Measurements from ENCODE around the gene CXCR4. TPM values are rescaled to one million over a fixed set of nuclear protein-coding genes. Genes with fewer than 3 reads are reported as not detected.

The CXCR4 gene
- total RNA-seq, 2 experiments from 2014 or later = 288 to 293 TPM

DNA sequence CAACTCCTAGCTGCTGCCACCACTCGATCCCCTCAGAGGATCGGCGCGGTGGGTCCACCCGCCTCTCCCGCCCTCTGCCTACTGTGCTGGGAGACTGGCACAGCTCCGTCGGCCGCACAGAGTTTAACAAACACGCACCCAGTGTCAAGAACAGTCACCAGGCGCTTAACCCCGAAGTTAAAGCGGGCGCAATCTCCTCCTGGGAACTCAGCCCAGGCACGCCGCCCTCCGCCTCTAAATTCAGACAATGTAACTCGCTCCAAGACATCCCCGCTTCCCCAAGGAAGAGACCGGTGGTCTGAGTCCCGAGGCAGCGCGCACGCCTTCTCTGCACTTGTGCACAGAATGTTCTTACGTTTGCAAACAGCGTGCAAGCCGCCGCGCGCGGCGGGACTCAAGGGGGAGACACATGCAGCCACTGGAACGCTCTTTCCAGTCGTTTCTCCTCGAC is 533 bp downstream of the CXCR4 start:
- POLR2A ChIA-PET = interaction anchor here (0.6 to 1.7 kb wide), 16 partner anchors 9 to 265 kb away, joined by 3 to 34 read pairs (median 6); partner anchors contain the start of gene DARS1
- DNase-seq = no peak
- H3K27ac Mint-ChIP-seq = peak overlapping the region; percentile 99
- H3K4me1 Mint-ChIP-seq = peaks cover 46% of the 10 kb centered on the region
- ATAC-seq (ENCODE audit: low read depth) = peak; percentile 3
- no peaks in the 10 kb centered on the region for H3K9me3 Mint-ChIP-seq
- peaks cover 44% of the 10 kb centered on the region for H3K36me3 Mint-ChIP-seq
- no peaks in the 10 kb centered on the region for H3K27me3 Mint-ChIP-seq
- peak overlapping the region; percentile 98 for H3K4me3 Mint-ChIP-seq

DNA sequence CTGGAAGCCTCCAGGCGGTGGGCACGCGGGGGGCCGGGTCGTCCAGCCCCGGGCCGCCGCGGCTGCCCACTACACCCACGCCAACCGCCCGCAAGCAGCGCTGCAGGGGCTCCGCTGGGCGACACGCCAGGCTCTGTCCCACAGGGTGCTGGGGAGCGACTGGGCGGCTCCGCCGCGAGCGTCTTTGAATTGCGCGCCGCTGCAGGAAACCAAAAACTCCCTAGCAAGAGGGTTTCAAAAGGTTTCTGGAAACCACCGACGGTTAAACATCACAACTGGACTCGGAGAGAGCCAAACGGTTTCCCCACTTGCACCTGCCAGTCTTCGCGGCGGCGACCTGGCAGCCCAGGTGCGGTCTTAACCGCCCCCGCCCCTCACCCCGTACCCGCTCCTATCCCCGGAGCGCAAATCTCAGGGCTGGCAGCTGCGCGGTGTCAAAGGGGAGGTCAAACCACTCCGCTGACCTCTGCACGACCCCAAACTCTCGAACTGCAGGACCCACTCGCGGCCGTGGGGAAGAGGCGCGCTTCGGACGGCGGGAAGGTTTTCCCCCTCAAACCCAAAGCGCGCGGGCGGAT is 1.0 kb downstream of the CXCR4 start:
- Mint-ChIP-seq H3K27me3 (no peaks in the 10 kb centered on the region), H3K4me3 (peak overlapping the region; percentile 98), H3K36me3 (peaks cover 46% of the 10 kb centered on the region), H3K4me1 (peaks cover 45% of the 10 kb centered on the region), H3K9me3 (no peaks in the 10 kb centered on the region), H3K27ac (peak overlapping the region; percentile 99)
- ATAC-seq (ENCODE audit: low read depth) (peak; percentile 35), DNase-seq (peak; percentile 74)
- POLR2A ChIA-PET = interaction anchor here (0.6 to 1.7 kb wide), 16 partner anchors 9 to 265 kb away, joined by 3 to 34 read pairs (median 6); partner anchors contain the start of gene DARS1

DNA sequence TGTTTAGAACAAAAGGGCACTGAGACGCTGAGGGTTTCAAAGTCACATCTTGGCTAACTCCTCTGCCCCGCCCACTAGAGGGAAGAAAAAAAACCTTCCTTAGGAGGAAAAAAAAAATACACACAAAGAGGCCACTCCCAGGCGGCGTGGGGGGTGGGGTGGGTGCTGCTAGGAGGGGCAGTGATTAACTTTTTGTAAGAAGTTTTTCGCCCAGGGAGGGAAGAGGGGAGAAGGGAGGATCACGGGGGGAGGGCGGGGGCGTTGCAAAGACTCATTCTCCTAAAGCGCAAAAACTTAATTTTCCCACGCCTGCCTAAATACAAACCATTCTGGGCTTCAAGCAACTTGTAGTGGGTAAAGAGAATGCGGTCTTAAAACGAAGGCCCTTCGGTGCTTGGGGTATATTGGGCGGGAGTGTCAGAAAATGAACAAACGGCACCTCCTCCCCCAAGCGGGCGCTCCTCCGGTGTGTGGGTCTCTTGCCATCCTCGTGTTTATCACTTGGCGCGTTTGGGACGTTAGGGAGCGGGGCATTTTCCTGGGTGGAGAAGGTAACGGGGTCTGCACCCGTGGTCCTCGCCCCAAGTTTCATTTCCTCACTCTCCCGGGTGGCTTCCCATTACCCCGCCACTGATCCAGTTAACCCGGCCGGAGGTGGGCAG is 1.7 kb downstream of the CXCR4 start:
- Mint-ChIP-seq H3K27ac (peak overlapping the region; percentile 68), H3K9me3 (no peaks in the 10 kb centered on the region), H3K36me3 (peaks cover 46% of the 10 kb centered on the region), H3K4me3 (peak overlapping the region; percentile 98), H3K27me3 (no peaks in the 10 kb centered on the region), H3K4me1 (peaks cover 44% of the 10 kb centered on the region)
- POLR2A ChIA-PET = interaction anchor here (1.2 to 1.7 kb wide), 11 partner anchors 14 to 266 kb away, joined by 4 to 34 read pairs (median 11); partner anchors contain the start of gene DARS1
- ATAC-seq (ENCODE audit: low read depth) = peak; percentile 19
- DNase-seq = peak; percentile 81

DNA sequence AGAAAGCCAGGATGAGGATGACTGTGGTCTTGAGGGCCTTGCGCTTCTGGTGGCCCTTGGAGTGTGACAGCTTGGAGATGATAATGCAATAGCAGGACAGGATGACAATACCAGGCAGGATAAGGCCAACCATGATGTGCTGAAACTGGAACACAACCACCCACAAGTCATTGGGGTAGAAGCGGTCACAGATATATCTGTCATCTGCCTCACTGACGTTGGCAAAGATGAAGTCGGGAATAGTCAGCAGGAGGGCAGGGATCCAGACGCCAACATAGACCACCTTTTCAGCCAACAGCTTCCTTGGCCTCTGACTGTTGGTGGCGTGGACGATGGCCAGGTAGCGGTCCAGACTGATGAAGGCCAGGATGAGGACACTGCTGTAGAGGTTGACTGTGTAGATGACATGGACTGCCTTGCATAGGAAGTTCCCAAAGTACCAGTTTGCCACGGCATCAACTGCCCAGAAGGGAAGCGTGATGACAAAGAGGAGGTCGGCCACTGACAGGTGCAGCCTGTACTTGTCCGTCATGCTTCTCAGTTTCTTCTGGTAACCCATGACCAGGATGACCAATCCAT is 2.7 kb downstream of the CXCR4 start:
- peaks cover 35% of the 10 kb centered on the region for H3K4me1 Mint-ChIP-seq
- H3K27ac Mint-ChIP-seq = peak overlapping the region; percentile 74
- H3K4me3 Mint-ChIP-seq = peak overlapping the region; percentile 98
- H3K27me3 Mint-ChIP-seq = no peaks in the 10 kb centered on the region
- peaks cover 46% of the 10 kb centered on the region for H3K36me3 Mint-ChIP-seq
- DNase-seq (no peak), ATAC-seq (ENCODE audit: low read depth) (no peak)
- POLR2A ChIA-PET = interaction anchor here (0.5 to 1.9 kb wide), 8 partner anchors 15 to 266 kb away, joined by 3 to 7 read pairs (median 3); no protein-coding TSS in a partner anchor
- H3K9me3 Mint-ChIP-seq = no peaks in the 10 kb centered on the region

DNA sequence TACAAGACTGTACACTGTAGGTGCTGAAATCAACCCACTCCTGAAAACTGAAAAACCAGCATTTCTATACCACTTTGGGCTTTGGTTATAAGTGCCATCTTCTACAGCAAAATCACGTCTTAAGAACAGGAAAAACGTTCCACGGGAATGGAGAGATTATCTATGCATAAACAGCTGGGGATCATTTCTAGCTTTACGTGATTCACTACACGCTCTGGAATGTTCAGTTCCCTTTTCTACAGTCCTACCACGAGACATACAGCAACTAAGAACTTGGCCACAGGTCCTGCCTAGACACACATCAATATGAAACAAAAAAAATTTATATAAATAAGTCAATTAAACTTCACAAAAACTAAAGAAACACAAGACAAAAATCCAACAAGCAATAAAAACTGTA is 3.6 kb downstream of the CXCR4 start:
- Mint-ChIP-seq H3K4me3 (peak overlapping the region; percentile 78), H3K9me3 (no peaks in the 10 kb centered on the region), H3K4me1 (peaks cover 31% of the 10 kb centered on the region), H3K27me3 (no peaks in the 10 kb centered on the region), H3K36me3 (peaks cover 48% of the 10 kb centered on the region), H3K27ac (peak overlapping the region; percentile 42)
- no peak for ATAC-seq (ENCODE audit: low read depth)
- DNase-seq = no peak
- POLR2A ChIA-PET = interaction anchor here (0.7 to 1.9 kb wide), 4 partner anchors 15 to 62 kb away, joined by 3 to 5 read pairs (median 4); no protein-coding TSS in a partner anchor

DNA sequence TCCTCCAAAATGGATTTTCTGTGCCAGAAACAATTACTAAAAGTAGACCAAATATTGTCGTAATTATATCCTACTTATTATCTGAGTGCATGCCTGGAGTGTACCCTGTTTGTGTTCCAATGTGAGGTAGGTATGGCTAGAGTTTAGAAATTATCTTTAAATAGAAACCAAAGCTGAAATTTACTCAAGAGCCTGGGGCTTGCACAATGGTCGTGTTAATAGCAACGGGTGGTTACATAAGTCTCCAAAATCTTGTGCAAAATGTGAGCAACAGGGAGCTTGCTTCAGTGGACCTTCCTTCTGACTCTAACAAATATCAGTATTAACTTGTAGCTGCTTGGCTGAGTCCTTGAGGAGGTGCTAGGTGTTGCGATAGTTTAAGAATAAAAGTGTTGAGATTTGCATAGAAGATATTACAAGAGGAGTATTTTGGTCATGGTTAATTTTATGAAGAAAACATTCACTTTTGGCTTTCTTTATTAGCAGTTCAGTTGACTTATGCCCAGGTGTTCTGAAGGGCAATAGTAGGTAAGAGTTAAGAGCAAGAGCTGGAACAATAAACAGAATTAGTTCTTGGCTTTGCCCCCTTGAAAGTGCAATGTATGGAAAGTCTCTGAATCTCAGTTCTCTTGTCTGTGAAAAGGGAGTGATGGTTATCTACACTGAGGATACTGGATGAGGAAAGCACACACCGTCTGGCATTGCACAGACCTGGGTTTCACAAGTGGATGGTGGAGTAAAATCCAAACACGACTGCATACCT is 4.6 kb downstream of the CXCR4 start:
- ATAC-seq (ENCODE audit: low read depth) (no peak), DNase-seq (no peak)
- Mint-ChIP-seq H3K36me3 (peaks cover 49% of the 10 kb centered on the region), H3K4me3 (peak overlapping the region; percentile 78), H3K27me3 (no peaks in the 10 kb centered on the region), H3K9me3 (no peaks in the 10 kb centered on the region), H3K27ac (no peak overlapping the region), H3K4me1 (peaks cover 37% of the 10 kb centered on the region)
- POLR2A ChIA-PET = interaction anchor here (1.6 to 2.0 kb wide), 2 partner anchors 61 to 63 kb away, joined by 4 to 7 read pairs; no protein-coding TSS in a partner anchor

DNA sequence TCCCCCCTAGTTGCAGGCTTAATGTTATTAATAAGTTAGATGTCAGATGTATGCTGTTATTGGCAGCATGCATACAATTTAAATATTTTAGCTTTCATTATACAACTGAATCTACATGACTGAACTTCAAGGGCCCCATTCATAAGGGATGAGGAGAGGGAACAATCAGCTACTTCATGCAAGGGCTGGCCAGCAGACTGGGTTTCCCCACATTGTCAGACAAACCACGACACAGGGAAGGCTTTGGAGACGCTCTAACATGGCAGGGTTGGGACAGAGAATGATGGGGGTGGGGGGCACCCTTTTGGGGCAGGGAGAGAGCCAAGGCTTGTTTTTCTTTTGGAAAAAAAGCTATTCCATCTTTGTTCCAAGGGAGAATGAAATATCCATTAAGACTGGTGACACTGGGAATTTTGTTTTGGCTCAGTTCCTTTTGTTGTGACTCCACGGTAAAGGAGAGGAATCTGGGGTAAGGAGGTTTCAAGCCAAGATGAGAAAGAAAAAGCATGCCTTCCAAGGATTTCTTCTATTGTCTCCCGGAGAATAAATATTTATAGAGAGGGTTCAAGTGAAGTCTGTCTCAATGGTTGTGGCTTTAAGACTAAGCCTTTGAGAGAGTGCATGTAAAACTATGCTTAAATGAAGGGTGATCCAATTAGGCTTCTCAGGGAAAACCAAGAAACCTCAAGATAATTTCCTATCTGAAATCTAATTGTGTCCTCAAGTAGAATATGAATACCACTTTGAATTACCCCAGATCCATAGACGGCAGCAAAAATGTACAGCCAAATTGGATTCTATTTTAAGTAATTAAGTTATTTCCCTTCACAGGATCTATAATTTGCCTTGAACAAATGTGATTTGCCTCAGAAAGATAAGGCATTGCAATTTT is 5.4 kb downstream of the CXCR4 start:
- H3K27me3 Mint-ChIP-seq = no peaks in the 10 kb centered on the region
- no peaks in the 10 kb centered on the region for H3K9me3 Mint-ChIP-seq
- ATAC-seq (ENCODE audit: low read depth) (no peak), DNase-seq (no peak)
- POLR2A ChIA-PET = interaction anchor here (1.0 to 2.0 kb wide), 3 partner anchors 60 to 127 kb away, joined by 3 to 7 read pairs (median 4); partner anchors contain the start of gene DARS1
- H3K36me3 Mint-ChIP-seq = peaks cover 46% of the 10 kb centered on the region
- H3K4me3 Mint-ChIP-seq = peak overlapping the region; percentile 78
- peaks cover 38% of the 10 kb centered on the region for H3K4me1 Mint-ChIP-seq
- no peak overlapping the region for H3K27ac Mint-ChIP-seq

DNA sequence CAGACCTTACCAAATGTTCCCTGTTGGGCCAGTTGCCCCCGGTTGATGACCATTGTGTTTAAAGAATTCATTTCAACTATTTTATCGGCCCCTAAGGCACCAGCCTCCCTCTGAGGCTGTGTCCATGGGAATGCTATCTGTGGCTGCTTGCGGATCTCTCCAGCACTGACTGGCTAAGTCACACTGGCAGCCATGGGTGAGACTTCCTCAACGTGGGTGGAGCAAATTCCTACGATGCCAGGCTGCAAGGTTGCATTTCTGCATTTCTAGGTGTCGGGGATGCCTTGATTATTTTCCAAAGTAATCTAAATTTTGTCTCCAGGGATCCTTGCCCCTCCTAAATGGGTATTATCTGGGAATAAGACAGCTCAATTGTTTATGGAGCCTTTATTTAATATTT is 6.2 kb downstream of the CXCR4 start:
- Mint-ChIP-seq H3K36me3 (peaks cover 40% of the 10 kb centered on the region), H3K4me1 (peaks cover 38% of the 10 kb centered on the region), H3K27me3 (no peaks in the 10 kb centered on the region), H3K4me3 (no peak overlapping the region), H3K9me3 (no peaks in the 10 kb centered on the region), H3K27ac (no peak overlapping the region)
- POLR2A ChIA-PET = interaction anchor here (1.0 to 1.6 kb wide), 2 partner anchors 61 to 126 kb away, joined by 3 to 4 read pairs; partner anchors contain the start of gene DARS1
- ATAC-seq (ENCODE audit: low read depth) (no peak), DNase-seq (no peak)

DNA sequence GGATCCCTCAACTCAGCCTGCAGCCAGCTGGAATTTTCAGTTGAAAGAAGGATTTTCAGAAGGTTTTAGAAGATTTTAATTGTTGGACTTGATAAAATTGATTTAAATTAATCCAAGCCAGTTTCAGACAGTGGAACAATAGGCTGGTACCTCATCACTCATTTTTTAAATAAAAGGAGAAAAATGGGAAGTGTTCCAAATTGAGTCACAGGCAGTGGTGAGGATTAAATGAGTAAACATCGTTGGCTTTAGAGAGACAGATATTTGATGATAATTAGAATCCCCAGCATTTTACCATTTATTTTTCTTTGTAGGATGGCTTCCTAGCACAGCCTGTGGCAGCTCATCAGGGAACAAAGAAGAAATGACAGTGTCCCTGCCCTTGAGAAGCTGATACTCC is 7.4 kb downstream of the CXCR4 start:
- peaks cover 37% of the 10 kb centered on the region for H3K4me1 Mint-ChIP-seq
- no peak overlapping the region for H3K27ac Mint-ChIP-seq
- no peaks in the 10 kb centered on the region for H3K27me3 Mint-ChIP-seq
- no peaks in the 10 kb centered on the region for H3K9me3 Mint-ChIP-seq
- POLR2A ChIA-PET = no interaction called here
- peaks cover 34% of the 10 kb centered on the region for H3K36me3 Mint-ChIP-seq
- ATAC-seq (ENCODE audit: low read depth) (no peak), DNase-seq (no peak)
- no peak overlapping the region for H3K4me3 Mint-ChIP-seq

DNA sequence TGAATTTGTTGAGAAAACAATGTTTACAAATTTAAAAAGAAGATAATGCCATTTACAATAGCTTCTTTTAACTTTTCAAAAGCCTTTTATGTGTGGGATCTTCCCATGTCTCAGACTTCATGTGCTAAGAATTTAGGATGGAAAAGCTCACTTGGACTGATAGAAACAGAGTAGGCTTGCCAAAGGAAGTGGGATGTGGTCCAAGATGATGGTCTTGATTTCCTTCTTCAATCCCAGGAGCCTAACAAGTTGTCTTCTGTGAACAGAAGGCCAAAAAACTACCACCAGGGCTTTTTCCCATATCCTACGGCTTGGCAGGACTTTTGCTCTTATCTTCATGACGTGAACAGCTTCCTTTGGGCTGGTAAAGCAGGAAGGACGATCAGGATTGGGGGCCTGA is 9.5 kb downstream of the CXCR4 start:
- no peak overlapping the region for H3K4me3 Mint-ChIP-seq
- no peak overlapping the region for H3K27ac Mint-ChIP-seq
- no peak for DNase-seq
- ATAC-seq (ENCODE audit: low read depth) = no peak
- no peaks in the 10 kb centered on the region for H3K27me3 Mint-ChIP-seq
- peaks cover 21% of the 10 kb centered on the region for H3K4me1 Mint-ChIP-seq
- POLR2A ChIA-PET = interaction anchor here (0.7 to 1.0 kb wide), 2 partner anchors 9 to 11 kb away, joined by 3 to 4 read pairs; no protein-coding TSS in a partner anchor
- peaks cover 15% of the 10 kb centered on the region for H3K36me3 Mint-ChIP-seq
- no peaks in the 10 kb centered on the region for H3K9me3 Mint-ChIP-seq

DNA sequence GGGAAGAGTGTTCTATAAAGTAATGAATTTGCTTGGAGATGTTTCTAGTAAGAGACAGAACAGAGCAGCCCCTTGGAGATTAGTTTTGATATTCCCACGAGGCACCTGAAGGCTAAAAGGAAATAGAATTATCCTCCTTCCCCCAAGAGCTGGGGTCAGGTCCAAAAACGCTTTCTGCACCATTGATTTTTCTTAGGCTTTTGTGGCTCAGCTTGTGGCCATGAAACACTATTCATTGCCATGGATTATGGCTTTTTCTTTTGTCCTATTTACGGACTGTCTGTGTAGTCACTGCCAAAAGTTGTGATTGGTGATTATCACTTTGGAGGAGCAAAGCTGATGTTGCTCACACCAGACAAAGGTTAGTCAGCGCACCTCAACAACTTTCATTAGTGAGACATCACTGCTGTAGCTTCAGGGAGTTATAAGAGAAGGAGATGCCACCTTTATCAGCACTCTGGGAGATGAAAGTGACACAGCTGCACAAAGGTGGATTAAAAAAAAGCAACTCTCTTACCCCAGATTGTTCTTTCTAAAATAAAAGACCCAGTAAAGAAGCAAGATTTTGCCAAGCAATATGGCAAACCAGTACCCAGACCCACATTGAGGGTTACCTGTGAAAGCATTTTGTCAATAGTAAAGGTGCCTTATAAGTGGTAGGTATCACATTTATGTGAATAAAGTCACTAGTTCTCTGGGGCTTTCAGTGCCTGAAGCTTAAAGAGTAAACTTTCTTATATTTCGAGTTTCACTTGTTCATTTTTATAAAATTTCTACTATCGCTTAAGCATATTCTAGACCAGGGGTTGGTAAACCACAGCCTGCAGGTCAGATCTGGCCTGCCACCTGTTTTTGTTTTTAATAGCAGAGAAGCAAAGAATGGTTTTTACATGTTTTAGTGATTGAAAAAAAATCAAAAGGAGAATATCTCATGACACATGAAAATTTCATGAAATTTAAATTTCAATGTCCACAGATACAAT is 10.6 kb downstream of the CXCR4 start:
- DNase-seq (no peak), ATAC-seq (ENCODE audit: low read depth) (no peak)
- POLR2A ChIA-PET = interaction anchor here (1.0 kb wide), 1 partner anchor 12 kb away, joined by 4 read pairs; no protein-coding TSS in a partner anchor
- no peak overlapping the region for H3K27ac Mint-ChIP-seq
- no peaks in the 10 kb centered on the region for H3K27me3 Mint-ChIP-seq
- H3K4me1 Mint-ChIP-seq = peaks cover 13% of the 10 kb centered on the region
- H3K4me3 Mint-ChIP-seq = no peak overlapping the region
- no peaks in the 10 kb centered on the region for H3K9me3 Mint-ChIP-seq
- peaks cover 5% of the 10 kb centered on the region for H3K36me3 Mint-ChIP-seq
